Measurements from ENCODE around the gene BRPF1. TPM values are rescaled to one million over a fixed set of nuclear protein-coding genes. Genes with fewer than 3 reads are reported as not detected.

The BRPF1 gene
- total and polyA plus RNA-seq, 4 donors, result 2.0 to 11.2 (median 6.5) TPM

DNA sequence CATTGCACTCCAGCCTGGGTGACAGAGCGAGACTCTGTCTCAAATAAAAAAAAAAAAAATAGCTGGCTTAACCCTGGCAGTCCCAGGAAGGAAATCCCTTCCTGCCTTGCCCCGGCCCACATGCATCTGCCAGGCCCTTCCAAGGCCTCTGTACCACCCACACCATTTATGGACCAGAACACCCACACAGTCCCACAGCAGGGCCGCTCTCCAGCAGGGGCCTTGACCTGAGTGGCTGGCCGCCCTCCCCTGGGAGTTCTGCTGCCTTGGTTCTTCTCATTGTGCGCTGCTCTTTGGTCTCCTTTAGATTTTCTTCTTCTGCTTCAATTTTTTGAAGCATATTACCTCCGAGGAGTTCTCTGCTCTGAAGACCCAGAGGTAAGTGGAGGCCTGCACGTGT lies 44.0 kb upstream of the BRPF1 start (continued):
- no peak for TF ChIP-seq REST (IDR thresholded peaks at IDR 0.05)

- no peak for DNase-seq (ENCODE audit: low spot score)
- no peak for TF ChIP-seq HNF4G (IDR thresholded peaks at IDR 0.05)
- no peak for TF ChIP-seq SP1 (IDR thresholded peaks at IDR 0.05)
- TF ChIP-seq NR2F2 (IDR thresholded peaks at IDR 0.05), result no peak
- no peak for TF ChIP-seq MAX (IDR thresholded peaks at IDR 0.05)
- no peak for TF ChIP-seq EGR1 (IDR thresholded peaks at IDR 0.05; ENCODE audit: low read depth in 2 of 2)
- no peak for TF ChIP-seq REST (IDR thresholded peaks at IDR 0.05)
- no peak for TF ChIP-seq FOXA1 (IDR thresholded peaks at IDR 0.05)
- no peak for TF ChIP-seq TAF1 (conservative IDR thresholded peaks at IDR 0.05)
- no peak for TF ChIP-seq ZBTB33 (IDR thresholded peaks at IDR 0.05)
- no peak for TF ChIP-seq ATF3 (IDR thresholded peaks at IDR 0.05)
- peaks cover 26 to 97% (median 81%) of the 10 kb centered on the region in 4 donors for H3K36me3 ChIP-seq (ENCODE audit: control insufficient read depth in 4 of 4, insufficient read depth in 3 of 4, low read depth in 1 of 4, low read length in 3 of 4)
- no peaks in the 10 kb centered on the region for H3K4me1 ChIP-seq (ENCODE audit: control insufficient read depth in 4 of 4, insufficient read depth in 4 of 4, low read length in 3 of 4)
- H3K4me3 ChIP-seq (ENCODE audit: low read depth in 1 of 3, low read length in 3 of 3), result no peak overlapping the region
- H3K27ac ChIP-seq (ENCODE audit: low read depth in 1 of 2, low read length in 2 of 2), result no peak overlapping the region
- no peaks in the 10 kb centered on the region for H3K27me3 ChIP-seq (ENCODE audit: control insufficient read depth in 4 of 4, insufficient read depth in 4 of 4, low read length in 3 of 4)
- H3K9me3 ChIP-seq (ENCODE audit: control insufficient read depth in 4 of 4, low read length in 3 of 4), result no peaks in the 10 kb centered on the region
- H3K9ac ChIP-seq (ENCODE audit: low read depth in 1 of 2, low read length in 2 of 2), result no peak overlapping the region
- 95% methylated on average over 5 of the region's 5 CpGs for WGBS
Measured at GRCh38 chr3:9688961-9689360, 42.6 kb upstream of the BRPF1 start.

GRCh38 chr3:9689757-9690156 lies 41.8 kb upstream of the BRPF1 start:
- Histone ChIP-seq H3K4me1 (ENCODE audit: control insufficient read depth in 4 of 4, insufficient read depth in 4 of 4, low read length in 3 of 4) (no peaks in the 10 kb centered on the region), H3K36me3 (ENCODE audit: control insufficient read depth in 4 of 4, insufficient read depth in 3 of 4, low read depth in 1 of 4, low read length in 3 of 4) (peaks cover 25 to 96% (median 79%) of the 10 kb centered on the region in 4 donors), H3K27me3 (ENCODE audit: control insufficient read depth in 4 of 4, insufficient read depth in 4 of 4, low read length in 3 of 4) (no peaks in the 10 kb centered on the region), H3K27ac (ENCODE audit: low read depth in 1 of 2, low read length in 2 of 2) (no peak overlapping the region), H3K9ac (ENCODE audit: low read depth in 1 of 2, low read length in 2 of 2) (no peak overlapping the region), H3K4me3 (ENCODE audit: low read depth in 1 of 3, low read length in 3 of 3) (no peak overlapping the region), H3K9me3 (ENCODE audit: control insufficient read depth in 4 of 4, low read length in 3 of 4) (no peaks in the 10 kb centered on the region)
- WGBS, result 98% methylated on average over 4 of the region's 4 CpGs
- DNase-seq (ENCODE audit: low spot score), result no peak
- TF ChIP-seq RXRA (IDR thresholded peaks at IDR 0.05) (no peak), ZBTB33 (IDR thresholded peaks at IDR 0.05) (no peak), FOXA2 (IDR thresholded peaks at IDR 0.05) (no peak), SP1 (IDR thresholded peaks at IDR 0.05) (no peak), REST (IDR thresholded peaks at IDR 0.05) (no peak), FOXA1 (IDR thresholded peaks at IDR 0.05) (no peak), HNF4A (conservative IDR thresholded peaks at IDR 0.05) (no peak), GABPA (IDR thresholded peaks at IDR 0.05 in 1 of 2, conservative IDR thresholded peaks at IDR 0.05 in 1 of 2) (no peak), HNF4G (IDR thresholded peaks at IDR 0.05) (no peak), YY1 (IDR thresholded peaks at IDR 0.05) (no peak)
